ENCODE results near the gene SULT1E1.

GRCh38 chr4:69811166-69811565 lies 48.8 kb downstream of the SULT1E1 start:
- TF ChIP-seq NFRKB (IDR thresholded peaks at IDR 0.05) (no peak), BHLHE40 (IDR thresholded peaks at IDR 0.05; ENCODE audit: borderline replicate concordance) (no peak), ELF4 (IDR thresholded peaks at IDR 0.05) (no peak), HDGF (IDR thresholded peaks at IDR 0.05; ENCODE audit: borderline replicate concordance) (no peak), FOXM1 (IDR thresholded peaks at IDR 0.05; ENCODE audit: borderline replicate concordance) (no peak), SUZ12 (IDR thresholded peaks at IDR 0.05) (no peak), FOXK2 (IDR thresholded peaks at IDR 0.05) (no peak), ARNT (IDR thresholded peaks at IDR 0.05) (no peak), TARDBP (IDR thresholded peaks at IDR 0.05) (no peak), SP1 (IDR thresholded peaks at IDR 0.05) (no peak), FOXA1 (IDR thresholded peaks at IDR 0.05) (no peak), LEF1 (IDR thresholded peaks at IDR 0.05; ENCODE audit: borderline replicate concordance) (no peak), ZNF384 (IDR thresholded peaks at IDR 0.05) (no peak)
- TF ChIP-seq, protein P1, sequence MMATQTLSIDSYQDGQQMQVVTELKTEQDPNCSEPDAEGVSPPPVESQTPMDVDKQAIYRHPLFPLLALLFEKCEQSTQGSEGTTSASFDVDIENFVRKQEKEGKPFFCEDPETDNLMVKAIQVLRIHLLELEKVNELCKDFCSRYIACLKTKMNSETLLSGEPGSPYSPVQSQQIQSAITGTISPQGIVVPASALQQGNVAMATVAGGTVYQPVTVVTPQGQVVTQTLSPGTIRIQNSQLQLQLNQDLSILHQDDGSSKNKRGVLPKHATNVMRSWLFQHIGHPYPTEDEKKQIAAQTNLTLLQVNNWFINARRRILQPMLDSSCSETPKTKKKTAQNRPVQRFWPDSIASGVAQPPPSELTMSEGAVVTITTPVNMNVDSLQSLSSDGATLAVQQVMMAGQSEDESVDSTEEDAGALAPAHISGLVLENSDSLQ (IDR thresholded peaks at IDR 0.05): no peak

All from HEK293T (cell line).